Activated effector memory CD4-positive, alpha-beta T cell treated with anti-CD3 and anti-CD28 coated beads, Interleukin-2, amount 50 U/mL, for 16 hours (primary cell): ENCODE measurements around the gene ARRDC2.

Experiments
- DNase-seq: peaks from one replicate; pipeline ENCODE4 v3.0.0-alpha.2; 2020

The ARRDC2 gene

DNA sequence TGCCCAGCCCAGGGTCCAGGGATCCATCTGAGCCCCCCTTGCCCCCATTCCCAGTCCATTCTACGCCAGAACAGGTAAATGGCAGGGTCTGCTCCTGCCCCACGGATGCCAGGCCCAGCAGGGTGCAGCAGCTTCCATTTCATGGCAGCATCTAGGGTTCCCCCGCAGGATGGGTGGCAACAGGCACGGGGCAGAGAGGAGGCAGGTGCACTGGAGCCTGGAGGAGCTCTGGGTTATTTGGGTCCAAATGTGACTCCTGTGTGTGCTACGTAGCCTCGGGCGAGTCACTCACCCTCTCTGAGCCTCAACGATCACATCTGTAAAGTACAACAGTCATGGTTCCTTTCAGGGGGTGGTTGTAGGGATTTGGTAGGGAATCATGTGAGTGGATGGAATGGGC, 51.3 kb downstream of the ARRDC2 start:
- DNase-seq = no peak

DNA sequence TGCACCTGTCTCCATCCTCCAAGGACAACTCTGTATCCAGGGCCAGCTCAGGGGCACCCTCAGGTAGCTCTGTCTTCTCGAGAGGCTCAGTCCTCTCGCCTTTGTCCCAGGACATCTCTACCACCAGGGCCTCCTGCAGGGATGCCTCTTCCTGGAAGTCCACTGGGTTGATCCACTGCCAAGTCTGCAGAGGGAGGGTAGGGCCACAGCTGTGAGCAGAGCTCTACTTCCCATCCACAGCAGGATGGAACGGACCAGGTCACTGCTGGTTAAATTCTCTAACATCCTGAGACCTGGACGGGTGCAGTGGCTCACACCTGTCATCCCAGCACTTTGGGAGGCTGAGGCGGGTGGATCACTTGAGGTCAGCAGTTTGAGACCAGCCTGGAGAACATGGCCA, 51.9 kb downstream of the ARRDC2 start:
- DNase-seq = no peak

DNA sequence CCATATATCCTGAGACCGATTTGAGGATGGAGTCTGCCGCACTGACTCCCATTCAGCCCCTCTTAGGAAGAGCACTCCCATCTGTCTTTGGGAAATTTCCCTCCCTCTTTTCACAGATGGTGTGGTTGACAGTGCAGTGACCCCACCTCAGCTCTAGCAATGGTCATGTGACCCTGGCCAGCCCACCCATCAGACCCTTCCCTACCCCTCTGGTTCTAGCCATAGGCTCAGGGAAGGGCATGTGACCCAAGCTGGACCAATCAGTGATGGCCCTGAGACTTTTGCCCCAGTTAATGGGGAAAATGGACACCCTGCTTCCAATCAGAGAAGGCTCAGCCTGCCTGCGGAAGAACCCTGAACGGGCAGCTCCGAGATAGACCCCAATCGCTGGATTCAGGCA, 52.5 kb downstream of the ARRDC2 start:
- DNase-seq = no peak

DNA sequence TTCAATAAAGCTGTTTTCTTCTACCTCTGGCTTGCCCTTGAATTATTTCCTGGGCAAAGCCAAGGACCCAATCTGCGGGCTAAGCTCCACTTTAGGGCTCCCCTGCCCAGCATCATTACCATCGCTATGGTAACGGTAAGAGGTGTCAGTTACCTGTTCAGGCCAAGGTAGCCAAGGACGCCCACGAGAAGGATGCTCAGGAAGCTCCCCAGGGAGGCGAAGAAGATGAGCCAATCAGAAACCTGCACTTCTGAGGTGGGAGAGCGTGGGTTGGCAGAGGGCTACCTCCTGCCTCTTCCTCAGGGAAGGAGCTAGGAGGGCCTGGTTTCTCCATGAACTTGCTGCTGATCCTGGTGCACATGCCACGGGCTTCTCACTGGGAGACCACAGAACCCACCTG, 54.1 kb downstream of the ARRDC2 start:
- DNase-seq = no peak

DNA sequence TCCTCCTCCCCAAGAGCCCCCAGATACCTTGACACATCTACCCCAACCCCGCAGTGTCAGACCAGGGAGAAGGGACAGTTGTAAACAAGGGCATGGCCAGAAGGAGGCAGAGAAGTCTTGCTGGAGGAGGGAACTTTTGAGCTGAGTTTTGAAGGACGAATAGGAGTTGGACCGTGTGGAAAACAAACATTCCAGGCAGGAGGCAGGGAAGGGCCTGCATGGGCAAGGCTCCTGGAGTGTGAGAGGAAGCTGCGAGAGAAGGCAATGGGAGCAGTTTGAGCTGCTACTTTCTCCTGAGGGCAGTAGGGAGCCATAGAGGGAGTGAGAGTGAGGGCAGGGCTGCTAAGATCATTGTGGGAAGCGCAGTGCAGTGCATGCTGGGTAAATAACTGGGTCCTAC, 55.5 kb downstream of the ARRDC2 start:
- peak; percentile 73 for DNase-seq
